GM18867 (cell line): ENCODE results near the gene ADGRF5.
"Not testable (repeated sequence)": the region's sequence is repeated elsewhere in the genome, so short reads cannot be mapped to it uniquely, and the experiment has no call there.

ENCODE experiments used
- ATAC-seq: cut with Tn5 transposase; IDR thresholded peaks from one replicate; pipeline ENCODE4 v1.9.1; 2021; ENCODE audit warnings: mild to moderate bottlenecking, moderate library complexity; ENCODE audit not compliant: unreplicated experiment

Gene ADGRF5

GRCh38 chr6:46834257-46834916 is 87.4 kb downstream of the ADGRF5 start:
- not testable (repeated sequence) for ATAC-seq

DNA sequence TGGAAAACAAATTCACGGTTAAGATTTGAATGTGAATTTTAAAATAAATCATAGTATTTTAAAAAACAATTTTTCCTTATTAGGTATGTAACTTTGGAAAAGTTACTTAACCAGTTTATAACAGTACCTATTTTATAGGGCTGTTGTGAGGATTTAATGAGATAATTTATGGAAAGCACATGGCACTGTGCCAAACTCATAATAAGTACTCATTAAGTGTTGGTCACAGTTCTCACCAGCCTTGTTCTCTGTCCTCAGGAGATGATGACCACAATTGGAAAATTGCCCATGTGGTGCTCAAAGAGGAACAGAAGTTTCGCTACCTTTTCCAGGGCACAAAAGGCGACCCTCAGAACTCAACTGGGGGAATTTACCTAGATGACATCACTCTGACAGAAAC is 88.9 kb downstream of the ADGRF5 start:
- no peak for ATAC-seq

DNA sequence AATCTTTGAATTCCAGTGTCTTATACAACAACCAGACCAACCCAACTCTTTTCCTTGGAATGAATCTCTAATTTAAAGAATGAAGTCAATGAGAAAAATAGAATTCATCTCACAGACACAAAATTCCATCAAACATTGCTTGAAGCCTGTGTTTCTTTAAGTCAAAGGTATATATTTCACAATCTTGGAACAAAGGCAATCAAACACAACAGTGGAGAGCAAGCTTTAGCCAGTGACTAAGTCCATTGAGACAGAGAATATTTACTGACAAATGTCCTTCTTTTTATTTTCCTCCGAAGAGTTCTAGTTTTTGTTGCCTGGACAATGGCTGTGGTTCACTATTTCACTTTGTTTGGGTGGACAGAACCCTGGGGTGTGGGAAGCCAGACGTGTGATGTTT is 92.8 kb downstream of the ADGRF5 start:
- no peak for ATAC-seq

DNA sequence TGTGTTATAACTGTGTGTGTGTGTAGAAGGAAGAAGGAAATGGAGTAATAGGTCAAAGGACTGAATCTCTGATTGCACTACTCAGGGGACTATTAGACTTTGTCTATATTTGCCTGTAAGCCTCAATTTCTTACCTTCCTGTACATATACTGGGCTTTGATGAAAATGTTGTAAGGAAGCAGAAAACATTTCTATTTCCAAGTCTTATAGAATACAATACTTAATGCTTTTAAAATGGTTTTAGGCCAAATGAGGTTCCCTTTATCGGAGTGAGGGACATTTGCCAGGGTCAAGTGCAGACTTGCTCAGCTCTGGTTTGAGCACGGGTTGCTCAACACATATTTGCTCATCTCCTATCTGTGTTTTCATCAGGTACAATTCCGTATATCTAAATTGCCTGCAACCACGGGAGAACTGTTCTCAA is 100.3 kb downstream of the ADGRF5 start:
- no peak for ATAC-seq

GRCh38 chr6:46819561-46819960 is 102.2 kb downstream of the ADGRF5 start:
- ATAC-seq, result no peak

DNA sequence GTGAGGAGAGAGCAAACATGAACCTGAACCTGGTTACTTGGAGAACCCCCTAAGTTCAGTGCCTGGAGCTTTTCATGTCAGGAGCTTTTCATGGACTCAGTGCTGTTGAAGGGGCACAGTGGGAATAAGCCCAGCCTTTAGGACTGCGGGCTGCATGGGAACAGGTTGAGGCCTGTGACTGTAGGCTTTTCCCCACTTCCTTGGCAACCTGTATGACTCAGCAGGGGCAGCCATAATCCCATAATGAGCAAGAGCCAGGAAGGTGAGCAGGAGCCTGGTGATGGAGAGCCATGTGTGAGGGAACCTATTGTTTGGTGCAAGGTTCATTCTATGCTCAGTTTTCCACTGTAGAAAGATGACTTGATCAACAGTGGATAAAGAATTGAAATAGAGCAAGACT is 105.1 kb downstream of the ADGRF5 start:
- ATAC-seq, result no peak

DNA sequence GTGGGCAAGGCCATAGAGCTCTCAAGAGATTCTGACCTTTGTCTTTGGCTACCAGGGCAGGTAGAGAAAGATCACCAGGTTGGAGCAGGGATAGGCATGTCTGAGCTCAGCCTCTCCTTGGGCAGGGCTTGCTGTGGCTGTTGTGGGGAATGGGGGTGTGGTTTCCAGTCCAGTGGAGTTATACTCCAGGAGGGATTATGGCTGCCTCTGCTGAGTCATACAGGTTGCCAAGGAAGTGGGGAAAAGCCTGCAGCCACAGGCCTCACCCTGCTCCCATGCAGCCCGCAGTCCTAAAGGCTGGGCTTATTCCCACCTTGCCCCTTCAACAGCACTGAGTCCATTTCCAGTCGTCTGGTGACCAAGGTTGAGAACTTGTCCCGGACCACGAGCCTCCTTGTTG is 106.6 kb downstream of the ADGRF5 start:
- ATAC-seq, result no peak

- ATAC-seq, result no peak
Measured at GRCh38 chr6:46808806-46809205, 112.9 kb downstream of the ADGRF5 start.
